ENCODE measurements around the gene SCAF8.

Gene SCAF8

GRCh38 chr6:154874773-154875592 is 141.8 kb downstream of the SCAF8 start:
- ChIA-PET POLR2A (no interaction called here), CTCF (interaction anchor here (0.6 to 1.3 kb wide), 3 partner anchors 8 to 373 kb away, joined by 3 read pairs; no protein-coding TSS in a partner anchor)
- Histone ChIP-seq H3K4me1 (ENCODE audit: control insufficient read depth, insufficient read depth, low read length) (peaks cover 3% of the 10 kb centered on the region; the same call in 1 of the 2 replicates), H3K36me3 (ENCODE audit: control insufficient read depth in 2 of 2, insufficient read depth in 1 of 2, low read length in 2 of 2) (peaks cover 0 to 3% of the 10 kb centered on the region in 2 experiments; a peak in 1 of 3 replicates), H3K27ac (ENCODE audit: extremely low read depth, low read depth, low read length) (no peak overlapping the region), H3K4me3 (ENCODE audit: low read depth, low read length) (no peak overlapping the region), H3K9me3 (ENCODE audit: control insufficient read depth, insufficient read depth, low read depth, low read length) (no peaks in the 10 kb centered on the region)
- TF ChIP-seq ZNF214 (tag by site-specific recombination; IDR thresholded peaks at IDR 0.05; ENCODE audit: borderline replicate concordance) (no peak), SCRT1 (tag by site-specific recombination; IDR thresholded peaks at IDR 0.05; ENCODE audit: borderline replicate concordance) (peak; percentile 57; the same call in 1 of the 2 replicates), ZNF140 (tag by site-specific recombination; IDR thresholded peaks at IDR 0.05) (no peak), SCRT2 (tag by site-specific recombination; IDR thresholded peaks at IDR 0.05) (peak; percentile 85), PRDM10 (tag by site-specific recombination; IDR thresholded peaks at IDR 0.05) (0 out of 2 replicates have a peak, but pooled peaks have one; percentile 13), ZBTB17 (tag by site-specific recombination; IDR thresholded peaks at IDR 0.05) (0 out of 2 replicates have a peak, but pooled peaks have one; percentile 18), PRDM6 (tag by site-specific recombination; IDR thresholded peaks at IDR 0.05) (0 out of 2 replicates have a peak, but pooled peaks have one; percentile 24), BCL6B (tag by site-specific recombination; IDR thresholded peaks at IDR 0.05) (peak; percentile 36; the same call in 1 of the 2 replicates), OSR2 (tag by site-specific recombination; IDR thresholded peaks at IDR 0.05) (0 out of 2 replicates have a peak, but pooled peaks have one; percentile 15), HOXD13 (CRISPR knock-in tag; IDR thresholded peaks at IDR 0.05; ENCODE audit: borderline replicate concordance) (no peak), ZNF302 (tag by site-specific recombination; IDR thresholded peaks at IDR 0.05; ENCODE audit: low read depth) (no peak)

- Histone ChIP-seq H3K4me1 (ENCODE audit: control insufficient read depth, insufficient read depth, low read length) (peaks cover 3% of the 10 kb centered on the region; the same call in 1 of the 2 replicates), H3K4me3 (ENCODE audit: low read depth, low read length) (no peak overlapping the region), H3K36me3 (ENCODE audit: control insufficient read depth in 2 of 2, insufficient read depth in 1 of 2, low read length in 2 of 2) (peaks cover 0 to 3% of the 10 kb centered on the region in 2 experiments; a peak in 1 of 3 replicates), H3K9me3 (ENCODE audit: control insufficient read depth, insufficient read depth, low read depth, low read length) (no peaks in the 10 kb centered on the region), H3K27ac (ENCODE audit: extremely low read depth, low read depth, low read length) (no peak overlapping the region)
- ChIA-PET CTCF (interaction anchor here (0.6 to 2.6 kb wide), 6 partner anchors 9 to 686 kb away, joined by 3 to 19 read pairs (median 4); no protein-coding TSS in a partner anchor), POLR2A (no interaction called here)
- TF ChIP-seq ZNF785 (tag by site-specific recombination; IDR thresholded peaks at IDR 0.05) (no peak), ZNF23 (tag by site-specific recombination; IDR thresholded peaks at IDR 0.05; ENCODE audit: borderline replicate concordance) (no peak), ATF2 (tag by site-specific recombination; IDR thresholded peaks at IDR 0.05; ENCODE audit: low read depth) (no peak), INSM2 (tag by site-specific recombination; IDR thresholded peaks at IDR 0.05) (no peak), ZNF221 (tag by site-specific recombination; IDR thresholded peaks at IDR 0.05; ENCODE audit: borderline replicate concordance) (no peak), ZNF473 (tag by site-specific recombination; IDR thresholded peaks at IDR 0.05) (no peak), ZNF426 (tag by site-specific recombination; IDR thresholded peaks at IDR 0.05) (no peak), PRDM1 (tag by site-specific recombination; IDR thresholded peaks at IDR 0.05) (no peak), ZNF146 (tag by site-specific recombination; IDR thresholded peaks at IDR 0.05) (no peak), ZNF214 (tag by site-specific recombination; IDR thresholded peaks at IDR 0.05; ENCODE audit: borderline replicate concordance) (no peak), ZNF266 (tag by site-specific recombination; IDR thresholded peaks at IDR 0.05; ENCODE audit: low read depth) (no peak), GFI1B (tag by site-specific recombination; IDR thresholded peaks at IDR 0.05) (no peak)
These were observed 143.5 kb downstream of the SCAF8 start for GRCh38 chr6:154876486-154877280.

Data from HEK293 (cell line).